Measurements from ENCODE around the gene PDE6C. TPM values are rescaled to one million over a fixed set of nuclear protein-coding genes. Genes with fewer than 3 reads are reported as not detected.

Gene PDE6C
- total RNA-seq, 4 donors from 2014 or later = not detected

- 90 to 92% methylated on average over 5 of the region's 5 CpGs for WGBS, 2 donors
- H3K27me3 ChIP-seq = no peaks in the 10 kb centered on the region
- H3K27ac ChIP-seq = no peak overlapping the region
- peaks cover 0 to 2% (median 0%) of the 10 kb centered on the region in 3 donors for H3K36me3 ChIP-seq
- no peak overlapping the region for H3K4me3 ChIP-seq
- no peak for TF ChIP-seq EP300 (IDR thresholded peaks at IDR 0.05)
- TF ChIP-seq POLR2A (IDR thresholded peaks at IDR 0.05) = no peak
- TF ChIP-seq CTCF (IDR thresholded peaks at IDR 0.05) = no peak
- DNase-seq (ENCODE audit: low spot score in 2 of 2) = no peak
- H3K9me3 ChIP-seq = no peaks in the 10 kb centered on the region
- peaks cover 0 to 34% (median 6%) of the 10 kb centered on the region in 4 donors for H3K4me1 ChIP-seq
Measured at GRCh38 chr10:93704451-93704850, 92.1 kb downstream of the PDE6C start.

GRCh38 chr10:93707623-93708022, 95.3 kb downstream of the PDE6C start:
- DNase-seq (ENCODE audit: low spot score in 2 of 2) = no peak
- H3K27ac ChIP-seq = no peak overlapping the region
- H3K9me3 ChIP-seq = no peaks in the 10 kb centered on the region
- TF ChIP-seq EP300 (IDR thresholded peaks at IDR 0.05) (no peak), POLR2A (IDR thresholded peaks at IDR 0.05) (no peak), CTCF (IDR thresholded peaks at IDR 0.05) (no peak)
- H3K4me1 ChIP-seq = peaks cover 0 to 10% (median 2%) of the 10 kb centered on the region in 4 donors
- H3K27me3 ChIP-seq = no peaks in the 10 kb centered on the region
- no peak overlapping the region for H3K4me3 ChIP-seq
- H3K36me3 ChIP-seq = no peaks in the 10 kb centered on the region

GRCh38 chr10:93710333-93710909, 98.1 kb downstream of the PDE6C start:
- TF ChIP-seq EP300 (IDR thresholded peaks at IDR 0.05) (no peak), CTCF (IDR thresholded peaks at IDR 0.05) (no peak), POLR2A (IDR thresholded peaks at IDR 0.05) (no peak)
- DNase-seq (ENCODE audit: low spot score in 2 of 2) = no peak
- no peaks in the 10 kb centered on the region for H3K9me3 ChIP-seq
- H3K27ac ChIP-seq = no peak overlapping the region
- WGBS, 2 donors = 63 to 71% methylated on average over 5 of the region's 5 CpGs
- no peaks in the 10 kb centered on the region for H3K4me1 ChIP-seq
- H3K4me3 ChIP-seq = no peak overlapping the region
- H3K27me3 ChIP-seq = no peaks in the 10 kb centered on the region
- H3K36me3 ChIP-seq = no peaks in the 10 kb centered on the region

- no peaks in the 10 kb centered on the region for H3K27me3 ChIP-seq
- TF ChIP-seq CTCF (IDR thresholded peaks at IDR 0.05) (no peak), EP300 (IDR thresholded peaks at IDR 0.05) (no peak)
- no peak overlapping the region for H3K27ac ChIP-seq
- H3K36me3 ChIP-seq = no peaks in the 10 kb centered on the region
- no peak for DNase-seq (ENCODE audit: low spot score in 2 of 2)
- no peak overlapping the region for H3K4me3 ChIP-seq
- 43 to 68% methylated on average over 3 of the region's 3 CpGs for WGBS, 2 donors
- no peaks in the 10 kb centered on the region for H3K9me3 ChIP-seq
- no peaks in the 10 kb centered on the region for H3K4me1 ChIP-seq
Measured at GRCh38 chr10:93711891-93712290, 99.6 kb downstream of the PDE6C start.

GRCh38 chr10:93712593-93712992, 100.3 kb downstream of the PDE6C start:
- no peaks in the 10 kb centered on the region for H3K27me3 ChIP-seq
- no peak overlapping the region for H3K27ac ChIP-seq
- H3K4me3 ChIP-seq = no peak overlapping the region
- no peak for TF ChIP-seq POLR2A (IDR thresholded peaks at IDR 0.05)
- TF ChIP-seq CTCF (IDR thresholded peaks at IDR 0.05) = no peak
- no peak for TF ChIP-seq EP300 (IDR thresholded peaks at IDR 0.05)
- H3K4me1 ChIP-seq = no peaks in the 10 kb centered on the region
- H3K9me3 ChIP-seq = no peaks in the 10 kb centered on the region
- 76 to 80% methylated on average over 2 of the region's 2 CpGs for WGBS, 2 donors
- no peaks in the 10 kb centered on the region for H3K36me3 ChIP-seq
- DNase-seq (ENCODE audit: low spot score in 2 of 2) = no peak

Measured in tibial nerve (tissue), 4 donors.